HepG2 (cell line): Measurements from ENCODE around the gene MACROD2. TPM values are rescaled to one million over a fixed set of nuclear protein-coding genes. Genes with fewer than 3 reads are reported as not detected.

Experiments used
- ATAC-seq: fragments of 200-7000 bp; cut with Tn5 transposase; 3 replicates; pipeline ENCODE4 v1.9.1; 2020; ENCODE audit warnings: mild to moderate bottlenecking, moderate library complexity
- BruUV-seq: library from RNA; stranded (reverse); fragments of 400-500 nt; replicated peaks from 2 replicates; lab custom pipeline; 2021; lab: Mats Ljungman, UMichigan
- CTCF ChIA-PET: fragments of 300-600 bp; formaldehyde crosslinking; extraction: SDS; loops from one replicate; lab custom pipeline; 2021; ENCODE audit warnings: low total read pairs, inconsistent platforms, low intra/inter-chr PET ratio; lab: Yijun Ruan, JAX
- POLR2A ChIA-PET: fragments of 350-600 bp; sonication (Branson Sonifier 250); formaldehyde crosslinking; loops from one replicate; lab custom pipeline; 2020; ENCODE audit warnings: antibody characterized with exemption, inconsistent platforms; lab: Yijun Ruan, JAX
- DNase-seq: peaks from one replicate; pipeline ENCODE4 v3.0.0-alpha.2; 2015; ENCODE audit warnings: low spot score
- FAIRE-seq: peaks from 3 replicates; lab custom pipeline; 2011; peaks lifted over from hg19 to GRCh38; lab: Jason Lieb, UNC
- H2AFZ ChIP-seq: one replicate; pipeline ENCODE4 v1.6.1; 2011; ENCODE audit warnings: low read length, inconsistent platforms
- H3K27ac ChIP-seq: fragments of 300-600 bp; 3 replicates; pipeline ENCODE4 v1.8.0; 2011; ENCODE audit warnings: mixed run types, mild to moderate bottlenecking, mixed read lengths, low read length, inconsistent platforms; ENCODE audit not compliant: insufficient read depth; ENCODE audit errors: extremely low read length
- H3K27me3 ChIP-seq, 2 experiments: fragments of 200-600 bp in 1 of 2; 2 replicates in 1 of 2; 3 replicates in 1 of 2; pipeline versions ENCODE4 v1.6.0 to v1.8.0; 2011; ENCODE audit warnings: low read length in 2 of 2, mild to moderate bottlenecking in 2 of 2, moderate library complexity in 2 of 2, inconsistent platforms in 1 of 2; ENCODE audit not compliant: insufficient read depth in 2 of 2, control insufficient read depth in 1 of 2
- H3K36me3 ChIP-seq, 2 experiments: fragments of 200-600 bp in 1 of 2; replicated peaks in 1 of 2; 2 replicates in 1 of 2; 3 replicates in 1 of 2; pipeline versions ENCODE4 v1.5.1 to v1.8.0; 2011; ENCODE audit warnings: low read length in 2 of 2, inconsistent platforms in 1 of 2; ENCODE audit not compliant: insufficient read depth in 2 of 2, control insufficient read depth in 1 of 2
- H3K4me1 ChIP-seq: 2 replicates; pipeline ENCODE4 v1.5.1; 2012; ENCODE audit warnings: low read length, inconsistent platforms; ENCODE audit not compliant: insufficient read depth
- H3K4me2 ChIP-seq: 2 replicates; pipeline ENCODE4 v1.6.0; 2011; ENCODE audit warnings: low read depth, low read length, inconsistent platforms
- H3K4me3 ChIP-seq, 3 experiments: fragments of 200-600 bp in 1 of 3; sonication (generic), shearing (Covaris generic) in 1 of 3; replicated peaks in 1 of 3; 2 replicates each; pipeline ENCODE4 v1.5.1; 2011 to 2016; ENCODE audit warnings: low read length in 3 of 3, inconsistent platforms in 2 of 3, low read depth in 2 of 3, mild to moderate bottlenecking in 2 of 3, control low read depth in 1 of 3, mixed read lengths in 1 of 3; ENCODE audit not compliant: insufficient read depth in 1 of 3
- H3K79me2 ChIP-seq: one replicate; pipeline ENCODE4 v1.6.1; 2011; ENCODE audit warnings: low read length, inconsistent platforms; ENCODE audit not compliant: insufficient read depth
- H3K9ac ChIP-seq: 2 replicates; pipeline ENCODE4 v1.6.0; 2011; ENCODE audit warnings: mild to moderate bottlenecking, low read depth, low read length, inconsistent platforms; ENCODE audit not compliant: insufficient read depth
- H3K9me3 ChIP-seq: 2 replicates; pipeline ENCODE4 v1.5.1; 2012; ENCODE audit warnings: mild to moderate bottlenecking, low read length
- H4K20me1 ChIP-seq: 2 replicates; pipeline ENCODE4 v1.6.0; 2011; ENCODE audit warnings: inconsistent platforms, mild to moderate bottlenecking, low read length, moderate library complexity; ENCODE audit not compliant: insufficient read depth
- MAFF ChIP-seq: IDR thresholded peaks from 2 replicates; pipeline ENCODE4 v1.6.1; 2011; ENCODE audit warnings: low read depth, low read length, improper control_type of control experiment
- MAFK ChIP-seq, 2 experiments: IDR thresholded peaks in 1 of 2; conservative IDR thresholded peaks in 1 of 2; 2 replicates each; pipeline ENCODE4 v1.6.1; 2011; ENCODE audit warnings: improper control_type of control experiment in 2 of 2, low read length in 2 of 2
- NR2F1 ChIP-seq, 2 experiments: fragments of 450-650 bp in 1 of 2; formaldehyde crosslinking in 1 of 2; IDR thresholded peaks; 2 replicates each; pipeline versions ENCODE4 v1.5.0 to v1.6.1; 2016 to 2020; ENCODE audit warnings: mild to moderate bottlenecking in 1 of 2, missing compliant biosample characterization in 1 of 2, missing genetic modification reagents in 1 of 2, moderate library complexity in 1 of 2
- SP5 ChIP-seq: IDR thresholded peaks from 2 replicates; pipeline ENCODE4 v1.6.1; 2016; ENCODE audit warnings: low read depth, borderline replicate concordance
- WGBS: methylation state at CpG from one replicate; pipeline ENCODE4 v1.1.6; 2017; ENCODE audit warnings: low lambda C conversion rate; 5-methylcytosine and 5-hydroxymethylcytosine counted together
- in situ Hi-C: cut with HindIII; loops from 2 replicates; pipeline ENCODE4 v1.10.0; 2017; ENCODE audit warnings: low pct_unique_long_range_greater_than_20kb; ENCODE audit not compliant: extremely low pct_ligation_motif_present
- intact Hi-C: fragments of 100-400 bp; cut with micrococcal nuclease; formaldehyde crosslinking; loops from one replicate; pipeline ENCODE4 v1.10.0; 2022; ENCODE audit not compliant: unreplicated experiment
- polyA plus RNA-seq, 8 experiments: library from polyadenylated mRNA; depleted of rRNA in 3 of 8; stranded (reverse) in 7 of 8; unstranded in 1 of 8; fragments of >200 nt; fragmentation: Illumina TruSeq in 4 of 8; extraction: Trizol in 4 of 8; gene quantifications; 2 replicates each; pipeline versions ENCODE4 v1.2.1 to v1.2.3, GENCODE V29; 2011 to 2016; ENCODE audit warnings: low read depth in 4 of 8, missing spikeins in 1 of 8, mixed read lengths in 1 of 8; ENCODE audit not compliant: insufficient read depth in 1 of 8
- total RNA-seq, 5 experiments: library from RNA; depleted of rRNA; stranded (reverse); fragments of >200 nt; fragmentation: Illumina TruSeq; extraction: Trizol; gene quantifications; 2 replicates each; pipeline ENCODE4 v1.2.3, GENCODE V29; 2016; ENCODE audit warnings: low read depth in 1 of 5
- TF ChIP-seq, protein P1 (sequence below): sonication (generic); formaldehyde crosslinking; IDR thresholded peaks from 2 replicates; pipeline ENCODE4 v1.9.0; 2021; ENCODE audit warnings: mild to moderate bottlenecking, missing genetic modification reagents

MACROD2 gene
- total and polyA plus RNA-seq, 2 of the 13 experiments (the other 11 are each of a cell fraction or from before 2014, with no cell fraction given), result 0.13 to 0.51 TPM

- Histone ChIP-seq H3K9ac (no peak overlapping the region), H3K79me2 (no peaks in the 10 kb centered on the region), H3K36me3 (no peaks in the 10 kb centered on the region), H3K4me2 (no peak overlapping the region), H3K9me3 (peaks cover 42% of the 10 kb centered on the region), H3K4me1 (no peaks in the 10 kb centered on the region), H4K20me1 (no peaks in the 10 kb centered on the region), H2AFZ (no peak overlapping the region), H3K4me3 (no peak overlapping the region), H3K27ac (no peak overlapping the region), H3K27me3 (no peaks in the 10 kb centered on the region)
- DNase-seq, result no peak
- 16% methylated on average over 4 of the region's 4 CpGs for WGBS
- ATAC-seq, result no peak
- no TSS peak for BruUV-seq
- intact Hi-C loops, result no loop called here
- POLR2A ChIA-PET, result no interaction called here
- in situ Hi-C loops, result no loop called here
- TF ChIP-seq MAFF (peak; percentile 97), MAFK (conservative IDR thresholded peaks at IDR 0.05 in 1 of 2, IDR thresholded peaks at IDR 0.05 in 1 of 2; ENCODE audit: low read length in 2 of 2) (peak; percentile 96 to 98), NR2F1 (CRISPR knock-in tag; IDR thresholded peaks at IDR 0.05) (no peak), SP5 (CRISPR knock-in tag) (no peak)
- CTCF ChIA-PET, result no interaction called here
- no peak for FAIRE-seq
Measured at GRCh38 chr20:14178528-14178927, 183.2 kb downstream of the MACROD2 start.

DNA sequence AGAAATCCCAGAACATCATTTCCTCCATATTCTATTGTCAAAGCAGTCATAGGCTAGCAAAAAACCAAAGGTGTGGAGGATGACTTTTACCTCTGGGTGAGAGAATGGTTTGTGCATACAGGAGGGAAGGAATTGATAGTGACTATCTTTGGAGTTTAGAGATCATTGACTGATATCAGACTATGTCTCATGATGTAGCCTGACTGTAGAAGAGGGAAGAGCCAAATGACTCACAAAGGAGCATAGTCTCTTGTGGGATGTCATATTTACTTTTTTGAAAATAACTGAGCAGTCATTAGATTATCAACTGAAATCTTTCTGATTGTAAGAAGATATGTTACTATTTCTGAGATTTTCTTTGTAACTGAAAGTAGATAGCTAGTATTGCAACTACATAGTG lies 183.6 kb downstream of the MACROD2 start:
- ATAC-seq (no peak), FAIRE-seq (no peak), DNase-seq (no peak)
- Histone ChIP-seq H3K4me2 (no peak overlapping the region), H3K27me3 (no peaks in the 10 kb centered on the region), H3K4me1 (no peaks in the 10 kb centered on the region), H3K27ac (no peak overlapping the region), H2AFZ (no peak overlapping the region), H3K36me3 (no peaks in the 10 kb centered on the region), H3K9ac (no peak overlapping the region), H3K9me3 (peaks cover 37% of the 10 kb centered on the region), H3K4me3 (no peak overlapping the region), H4K20me1 (no peaks in the 10 kb centered on the region), H3K79me2 (no peaks in the 10 kb centered on the region)
- in situ Hi-C loops, result no loop called here
- ChIA-PET POLR2A (no interaction called here), CTCF (no interaction called here)
- intact Hi-C loops, result no loop called here
- TF ChIP-seq, protein P1, sequence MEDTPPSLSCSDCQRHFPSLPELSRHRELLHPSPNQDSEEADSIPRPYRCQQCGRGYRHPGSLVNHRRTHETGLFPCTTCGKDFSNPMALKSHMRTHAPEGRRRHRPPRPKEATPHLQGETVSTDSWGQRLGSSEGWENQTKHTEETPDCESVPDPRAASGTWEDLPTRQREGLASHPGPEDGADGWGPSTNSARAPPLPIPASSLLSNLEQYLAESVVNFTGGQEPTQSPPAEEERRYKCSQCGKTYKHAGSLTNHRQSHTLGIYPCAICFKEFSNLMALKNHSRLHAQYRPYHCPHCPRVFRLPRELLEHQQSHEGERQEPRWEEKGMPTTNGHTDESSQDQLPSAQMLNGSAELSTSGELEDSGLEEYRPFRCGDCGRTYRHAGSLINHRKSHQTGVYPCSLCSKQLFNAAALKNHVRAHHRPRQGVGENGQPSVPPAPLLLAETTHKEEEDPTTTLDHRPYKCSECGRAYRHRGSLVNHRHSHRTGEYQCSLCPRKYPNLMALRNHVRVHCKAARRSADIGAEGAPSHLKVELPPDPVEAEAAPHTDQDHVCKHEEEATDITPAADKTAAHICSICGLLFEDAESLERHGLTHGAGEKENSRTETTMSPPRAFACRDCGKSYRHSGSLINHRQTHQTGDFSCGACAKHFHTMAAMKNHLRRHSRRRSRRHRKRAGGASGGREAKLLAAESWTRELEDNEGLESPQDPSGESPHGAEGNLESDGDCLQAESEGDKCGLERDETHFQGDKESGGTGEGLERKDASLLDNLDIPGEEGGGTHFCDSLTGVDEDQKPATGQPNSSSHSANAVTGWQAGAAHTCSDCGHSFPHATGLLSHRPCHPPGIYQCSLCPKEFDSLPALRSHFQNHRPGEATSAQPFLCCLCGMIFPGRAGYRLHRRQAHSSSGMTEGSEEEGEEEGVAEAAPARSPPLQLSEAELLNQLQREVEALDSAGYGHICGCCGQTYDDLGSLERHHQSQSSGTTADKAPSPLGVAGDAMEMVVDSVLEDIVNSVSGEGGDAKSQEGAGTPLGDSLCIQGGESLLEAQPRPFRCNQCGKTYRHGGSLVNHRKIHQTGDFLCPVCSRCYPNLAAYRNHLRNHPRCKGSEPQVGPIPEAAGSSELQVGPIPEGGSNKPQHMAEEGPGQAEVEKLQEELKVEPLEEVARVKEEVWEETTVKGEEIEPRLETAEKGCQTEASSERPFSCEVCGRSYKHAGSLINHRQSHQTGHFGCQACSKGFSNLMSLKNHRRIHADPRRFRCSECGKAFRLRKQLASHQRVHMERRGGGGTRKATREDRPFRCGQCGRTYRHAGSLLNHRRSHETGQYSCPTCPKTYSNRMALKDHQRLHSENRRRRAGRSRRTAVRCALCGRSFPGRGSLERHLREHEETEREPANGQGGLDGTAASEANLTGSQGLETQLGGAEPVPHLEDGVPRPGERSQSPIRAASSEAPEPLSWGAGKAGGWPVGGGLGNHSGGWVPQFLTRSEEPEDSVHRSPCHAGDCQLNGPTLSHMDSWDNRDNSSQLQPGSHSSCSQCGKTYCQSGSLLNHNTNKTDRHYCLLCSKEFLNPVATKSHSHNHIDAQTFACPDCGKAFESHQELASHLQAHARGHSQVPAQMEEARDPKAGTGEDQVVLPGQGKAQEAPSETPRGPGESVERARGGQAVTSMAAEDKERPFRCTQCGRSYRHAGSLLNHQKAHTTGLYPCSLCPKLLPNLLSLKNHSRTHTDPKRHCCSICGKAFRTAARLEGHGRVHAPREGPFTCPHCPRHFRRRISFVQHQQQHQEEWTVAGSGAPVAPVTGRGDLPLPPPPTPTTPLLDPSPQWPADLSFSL (CRISPR knock-in tag), result no peak
- BruUV-seq, result no TSS peak
